Measurements from ENCODE around the gene REXO1. TPM values are rescaled to one million over a fixed set of nuclear protein-coding genes. Genes with fewer than 3 reads are reported as not detected.

Gene REXO1
- total RNA-seq, 1 donor from 2014 or later = 2.4 TPM

DNA sequence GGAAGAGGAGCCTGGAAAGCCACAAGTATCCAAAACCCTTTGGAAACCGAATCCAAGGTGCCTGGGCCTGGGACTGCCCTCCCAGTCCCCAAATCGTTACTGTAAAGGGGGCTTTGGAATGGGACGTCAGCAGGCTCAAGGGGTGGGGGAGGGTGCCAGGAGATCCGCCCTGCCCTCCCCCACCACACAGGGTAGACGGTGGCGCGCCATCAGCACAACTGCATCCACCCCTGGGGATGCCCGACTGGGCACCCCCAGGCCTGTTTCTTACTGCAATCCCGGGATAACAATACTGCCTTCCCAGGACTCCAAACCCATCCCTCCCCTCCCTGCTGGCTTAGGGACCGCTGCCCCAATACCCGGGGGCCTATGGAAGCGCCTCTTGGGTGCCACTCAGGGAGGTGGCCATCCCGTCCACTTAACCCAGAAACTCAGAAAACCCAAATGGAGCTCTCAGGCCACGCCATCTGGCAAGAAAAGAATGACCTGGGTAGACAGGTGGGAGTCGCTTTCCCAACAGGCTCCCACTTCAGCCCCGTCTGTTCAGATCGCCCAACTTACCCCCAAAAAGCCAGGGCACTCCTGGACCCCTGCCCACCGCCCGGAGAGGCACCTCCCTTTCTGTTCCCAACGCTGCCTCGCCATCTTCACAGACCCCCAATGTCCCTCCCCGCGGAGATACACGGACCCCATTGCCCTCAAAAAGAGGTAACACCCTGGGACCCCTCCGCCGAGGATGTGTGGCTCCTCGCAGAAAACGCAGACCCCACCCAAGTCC, 12.7 kb upstream of the REXO1 start:
- no peak for FAIRE-seq
- peak overlapping the region; percentile 88 for H3K4me3 ChIP-seq (ENCODE audit: low read depth, low read length)
- TF ChIP-seq, protein P1, sequence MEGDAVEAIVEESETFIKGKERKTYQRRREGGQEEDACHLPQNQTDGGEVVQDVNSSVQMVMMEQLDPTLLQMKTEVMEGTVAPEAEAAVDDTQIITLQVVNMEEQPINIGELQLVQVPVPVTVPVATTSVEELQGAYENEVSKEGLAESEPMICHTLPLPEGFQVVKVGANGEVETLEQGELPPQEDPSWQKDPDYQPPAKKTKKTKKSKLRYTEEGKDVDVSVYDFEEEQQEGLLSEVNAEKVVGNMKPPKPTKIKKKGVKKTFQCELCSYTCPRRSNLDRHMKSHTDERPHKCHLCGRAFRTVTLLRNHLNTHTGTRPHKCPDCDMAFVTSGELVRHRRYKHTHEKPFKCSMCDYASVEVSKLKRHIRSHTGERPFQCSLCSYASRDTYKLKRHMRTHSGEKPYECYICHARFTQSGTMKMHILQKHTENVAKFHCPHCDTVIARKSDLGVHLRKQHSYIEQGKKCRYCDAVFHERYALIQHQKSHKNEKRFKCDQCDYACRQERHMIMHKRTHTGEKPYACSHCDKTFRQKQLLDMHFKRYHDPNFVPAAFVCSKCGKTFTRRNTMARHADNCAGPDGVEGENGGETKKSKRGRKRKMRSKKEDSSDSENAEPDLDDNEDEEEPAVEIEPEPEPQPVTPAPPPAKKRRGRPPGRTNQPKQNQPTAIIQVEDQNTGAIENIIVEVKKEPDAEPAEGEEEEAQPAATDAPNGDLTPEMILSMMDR (IDR thresholded peaks at IDR 0.05; ENCODE audit: insufficient read depth, low read length, severe bottlenecking) = no peak
- no peak for DNase-seq (ENCODE audit: low read depth)
- no peaks in the 10 kb centered on the region for H3K36me3 ChIP-seq (ENCODE audit: control insufficient read depth, insufficient read depth, low read length)
- H3K27me3 ChIP-seq (ENCODE audit: control insufficient read depth, insufficient read depth, low read length) = no peaks in the 10 kb centered on the region

DNA sequence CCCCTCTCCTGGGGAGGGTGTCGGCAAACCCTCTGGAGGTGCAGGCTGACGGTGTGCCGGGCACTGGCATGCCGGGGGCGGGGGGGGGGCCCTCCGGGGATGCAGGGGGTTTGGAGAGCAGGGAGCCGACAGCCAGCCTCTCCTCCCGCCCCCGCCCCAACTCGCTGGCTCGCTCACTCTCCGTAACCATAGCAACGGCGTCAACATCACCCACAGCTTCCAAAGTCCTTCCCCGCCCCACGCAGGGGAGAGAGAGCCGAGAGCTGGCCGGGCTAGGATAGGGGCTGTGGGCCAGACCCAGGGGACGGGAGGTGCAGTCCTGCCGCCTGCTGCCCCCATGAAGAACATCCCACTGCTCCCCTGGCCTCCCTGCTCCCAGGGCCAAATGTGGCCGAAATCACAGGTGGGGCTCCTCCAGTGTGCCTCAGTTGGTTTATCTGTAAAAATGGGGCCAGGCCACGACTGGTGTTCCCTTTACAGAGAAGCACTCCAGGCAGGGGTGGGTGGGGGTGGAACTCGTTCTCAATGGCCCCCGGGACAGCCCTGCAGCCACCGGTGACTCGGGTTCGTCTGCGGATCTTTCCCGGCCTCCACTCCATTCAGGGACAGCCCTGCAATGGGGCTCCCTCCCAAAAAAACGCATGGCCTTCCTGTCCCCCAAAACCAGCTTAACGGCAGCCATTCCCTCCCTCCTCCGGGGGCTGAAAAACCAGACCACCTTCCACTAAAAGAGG, 11.9 kb upstream of the REXO1 start:
- no peaks in the 10 kb centered on the region for H3K27me3 ChIP-seq (ENCODE audit: control insufficient read depth, insufficient read depth, low read length)
- no peak for FAIRE-seq
- TF ChIP-seq, protein P1 (IDR thresholded peaks at IDR 0.05; ENCODE audit: insufficient read depth, low read length, severe bottlenecking) = no peak
- DNase-seq (ENCODE audit: low read depth) = peak; percentile 33
- H3K36me3 ChIP-seq (ENCODE audit: control insufficient read depth, insufficient read depth, low read length) = no peaks in the 10 kb centered on the region
- H3K4me3 ChIP-seq (ENCODE audit: low read depth, low read length) = peak overlapping the region; percentile 88

DNA sequence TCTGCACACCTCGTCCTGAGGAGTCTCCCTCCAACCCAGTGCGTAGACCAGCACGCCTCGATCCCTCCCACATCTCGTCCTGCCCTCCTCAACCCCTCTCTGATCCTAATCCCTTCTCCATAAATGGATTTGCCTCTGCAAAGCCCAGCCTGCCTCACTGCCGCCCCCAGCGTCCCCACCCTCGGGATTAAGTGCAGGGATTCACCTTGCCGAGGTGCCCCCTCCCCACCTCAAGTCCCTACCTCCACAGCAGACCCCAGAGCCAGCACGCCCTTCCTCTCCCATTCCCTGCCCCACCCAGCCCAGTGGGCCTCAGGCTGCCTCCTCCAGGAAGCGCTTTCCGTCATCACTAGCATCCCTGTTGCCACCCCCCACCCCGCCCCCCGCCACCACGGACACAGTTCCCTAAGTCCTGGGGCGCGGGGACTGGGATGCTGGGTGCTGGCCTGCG, 11.1 kb upstream of the REXO1 start:
- H3K27me3 ChIP-seq (ENCODE audit: control insufficient read depth, insufficient read depth, low read length) = no peaks in the 10 kb centered on the region
- TF ChIP-seq, protein P1 (IDR thresholded peaks at IDR 0.05; ENCODE audit: insufficient read depth, low read length, severe bottlenecking) = no peak
- no peak for DNase-seq (ENCODE audit: low read depth)
- no peaks in the 10 kb centered on the region for H3K36me3 ChIP-seq (ENCODE audit: control insufficient read depth, insufficient read depth, low read length)
- FAIRE-seq = peak; percentile 7
- H3K4me3 ChIP-seq (ENCODE audit: low read depth, low read length) = no peak overlapping the region

DNA sequence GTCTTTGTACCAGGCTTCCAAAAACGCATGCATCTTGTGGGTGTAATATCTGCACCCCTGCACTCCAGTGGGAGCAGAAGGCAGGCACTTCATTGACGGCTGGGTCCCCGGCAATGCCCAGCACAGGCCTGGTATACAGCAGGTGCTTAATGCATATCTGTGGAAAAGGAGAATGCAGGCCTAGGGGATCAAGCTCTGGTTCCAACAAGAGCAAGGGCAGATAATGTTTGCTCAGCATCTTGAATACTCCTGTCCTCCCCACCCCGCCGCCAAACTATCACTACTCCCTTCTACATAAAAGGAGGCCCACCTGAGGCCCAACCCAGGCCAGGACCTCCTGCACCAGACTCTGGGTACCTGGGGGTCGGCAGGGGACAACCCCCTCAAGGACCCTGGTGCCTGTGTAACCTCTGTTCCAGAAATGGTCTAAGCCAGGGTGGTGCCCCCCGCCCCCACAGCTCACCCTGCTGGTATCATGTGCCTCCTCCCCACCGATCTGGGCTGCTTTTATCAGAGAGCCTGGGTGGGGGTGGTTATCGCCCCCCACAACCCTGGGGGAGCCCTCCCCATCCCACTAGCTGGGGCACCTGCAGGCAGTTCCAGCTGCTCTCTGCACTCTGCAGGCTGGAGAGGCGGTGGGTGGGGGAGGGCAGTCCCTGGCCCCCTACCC, 10.3 kb upstream of the REXO1 start:
- Histone ChIP-seq H3K36me3 (ENCODE audit: control insufficient read depth, insufficient read depth, low read length) (peaks cover 2% of the 10 kb centered on the region), H3K4me3 (ENCODE audit: low read depth, low read length) (no peak overlapping the region), H3K27me3 (ENCODE audit: control insufficient read depth, insufficient read depth, low read length) (no peaks in the 10 kb centered on the region)
- no peak for DNase-seq (ENCODE audit: low read depth)
- TF ChIP-seq, protein P1 (IDR thresholded peaks at IDR 0.05; ENCODE audit: insufficient read depth, low read length, severe bottlenecking) = no peak
- FAIRE-seq = no peak

DNA sequence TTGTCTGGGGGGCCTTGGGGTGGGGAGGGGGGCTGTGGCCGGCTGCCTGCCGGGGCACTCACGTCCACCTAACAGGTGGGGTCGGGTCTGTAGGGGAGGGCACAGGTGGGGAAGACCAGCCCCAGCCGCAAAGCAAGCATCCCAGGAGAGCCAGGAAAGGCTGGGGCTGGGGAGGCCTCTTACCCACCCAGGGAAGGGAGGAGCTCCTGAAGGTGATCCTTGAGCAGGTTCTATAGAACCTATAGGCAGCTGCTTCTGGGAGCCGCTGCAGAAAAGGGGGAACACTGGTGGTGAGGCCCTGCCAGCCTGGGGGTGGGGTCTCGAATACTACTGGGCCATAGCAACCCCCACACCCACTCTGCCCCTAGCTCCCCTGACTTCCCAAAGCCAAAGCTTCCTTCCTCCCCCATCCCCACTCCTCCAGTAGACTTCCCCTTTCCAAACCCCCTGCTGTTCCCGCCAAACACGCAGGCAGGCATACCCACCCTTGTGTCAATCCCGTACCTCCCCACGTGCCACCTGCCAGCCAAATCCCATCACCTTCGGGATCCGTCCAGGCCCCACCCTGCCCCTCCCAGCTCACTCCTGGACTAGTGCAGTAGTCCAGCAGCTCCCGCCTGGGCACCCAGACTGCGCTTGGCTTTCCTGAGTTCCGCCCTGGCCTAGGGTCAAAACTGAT, 9.5 kb upstream of the REXO1 start:
- H3K4me3 ChIP-seq (ENCODE audit: low read depth, low read length) = peak overlapping the region; percentile 45
- H3K36me3 ChIP-seq (ENCODE audit: control insufficient read depth, insufficient read depth, low read length) = peaks cover 2% of the 10 kb centered on the region
- no peaks in the 10 kb centered on the region for H3K27me3 ChIP-seq (ENCODE audit: control insufficient read depth, insufficient read depth, low read length)
- no peak for DNase-seq (ENCODE audit: low read depth)
- TF ChIP-seq, protein P1 (IDR thresholded peaks at IDR 0.05; ENCODE audit: insufficient read depth, low read length, severe bottlenecking) = no peak
- FAIRE-seq = no peak

Measured in bronchial epithelial cell (primary cell).